ENCODE results near the gene CCL11.
"Not testable (repeated sequence)": the region's sequence is repeated elsewhere in the genome, so short reads cannot be mapped to it uniquely, and the experiment has no call there.

Gene CCL11

GRCh38 chr17:34314279-34314678, 28.7 kb downstream of the CCL11 start:
- Mint-ChIP-seq H3K27ac (no peak overlapping the region), H3K4me1 (no peaks in the 10 kb centered on the region), H3K36me3 (no peaks in the 10 kb centered on the region), H3K9me3 (no peaks in the 10 kb centered on the region), H3K4me3 (no peak overlapping the region), H3K27me3 (peaks cover 6% of the 10 kb centered on the region)

GRCh38 chr17:34318474-34318873, 32.9 kb downstream of the CCL11 start:
- H3K27ac Mint-ChIP-seq, result no peak overlapping the region
- no peaks in the 10 kb centered on the region for H3K36me3 Mint-ChIP-seq
- peaks cover 6% of the 10 kb centered on the region for H3K27me3 Mint-ChIP-seq
- no peaks in the 10 kb centered on the region for H3K9me3 Mint-ChIP-seq
- H3K4me3 Mint-ChIP-seq, result no peak overlapping the region
- H3K4me1 Mint-ChIP-seq, result no peaks in the 10 kb centered on the region

- Mint-ChIP-seq H3K27ac (no peak within 1 kb of the TSS), H3K27me3 (peaks cover 6% of the 10 kb centered on the region), H3K4me1 (no peaks in the 10 kb centered on the region), H3K9me3 (no peaks in the 10 kb centered on the region), H3K4me3 (no peak within 1 kb of the TSS), H3K36me3 (no peaks in the 10 kb centered on the region)
Observed at GRCh38 chr17:34319039-34319483, 33.5 kb downstream of the CCL11 start, which contains the start of gene CCL8. CCL8 (plus strand) TSS chr17:34319435; CDS start chr17:34319502, 67 bp downstream.

GRCh38 chr17:34321964-34322363, 36.4 kb downstream of the CCL11 start:
- Mint-ChIP-seq H3K27ac (no peak overlapping the region), H3K4me3 (no peak overlapping the region), H3K9me3 (peaks cover 12% of the 10 kb centered on the region), H3K27me3 (peaks cover 6% of the 10 kb centered on the region), H3K36me3 (no peaks in the 10 kb centered on the region), H3K4me1 (no peaks in the 10 kb centered on the region)

GRCh38 chr17:34327580-34327979, 42.0 kb downstream of the CCL11 start:
- Mint-ChIP-seq H3K27me3 (peaks cover 14% of the 10 kb centered on the region), H3K9me3 (peaks cover 12% of the 10 kb centered on the region)
- H3K4me1 Mint-ChIP-seq, H3K4me3 Mint-ChIP-seq, H3K36me3 Mint-ChIP-seq, H3K27ac Mint-ChIP-seq: not testable (repeated sequence)

GRCh38 chr17:34337701-34338100, 52.2 kb downstream of the CCL11 start:
- peaks cover 24% of the 10 kb centered on the region for H3K27me3 Mint-ChIP-seq
- no peaks in the 10 kb centered on the region for H3K9me3 Mint-ChIP-seq
- no peaks in the 10 kb centered on the region for H3K4me1 Mint-ChIP-seq
- no peaks in the 10 kb centered on the region for H3K36me3 Mint-ChIP-seq
- H3K4me3 Mint-ChIP-seq, result no peak overlapping the region
- H3K27ac Mint-ChIP-seq, result no peak overlapping the region

All from activated naive CD4-positive, alpha-beta T cell treated with anti-CD3 and anti-CD28 coated beads, Interleukin-2, amount 50 U/mL, for 24 hours (primary cell).